Spleen (tissue), 7 donors: Measurements from ENCODE around the gene ANAPC5.

Source experiments
- CTCF ChIP-seq, 11 experiments: fragments of 200-600 bp in 7 of 11; fragments of 450-650 bp in 4 of 11; sonication (generic) in 4 of 11; IDR thresholded peaks in 8 of 11; conservative IDR thresholded peaks in 3 of 11; 1 replicate in 7 of 11; 2 replicates in 4 of 11; pipeline versions ENCODE4 v1.4.0 to v1.8.0; 2016 to 2021; ENCODE audit warnings: antibody characterized with exemption in 11 of 11, inconsistent platforms in 4 of 11, mild to moderate bottlenecking in 1 of 11
- POLR2A ChIP-seq, 3 donors: fragments of 450-650 bp; IDR thresholded peaks; one replicate each; pipeline ENCODE4 v1.5.1; 2017; ENCODE audit warnings: antibody characterized with exemption in 3 of 3, mild to moderate bottlenecking in 1 of 3
- POLR2AphosphoS5 ChIP-seq, 3 donors: sonication (generic); formaldehyde crosslinking; IDR thresholded peaks; one replicate each; pipeline ENCODE4 v1.5.1; 2017; ENCODE audit warnings: antibody characterized with exemption in 3 of 3
- donor health status: DM: no; HTN: no; CAD: no; lungs with moderate emphysema.
- donor health status: DM: no; HTN: no; CAD: no.
- donor health status: DM: no; HTN: no; CAD: no.

- no peak for TF ChIP-seq POLR2A (IDR thresholded peaks at IDR 0.05)
- no peak for TF ChIP-seq CTCF (IDR thresholded peaks at IDR 0.05 in 8 of 11, conservative IDR thresholded peaks at IDR 0.05 in 3 of 11)
- no peak for TF ChIP-seq POLR2AphosphoS5 (IDR thresholded peaks at IDR 0.05)
Observed at GRCh38 chr12:121376754-121377697, 24.8 kb upstream of the ANAPC5 start.
